BJ (cell line): ENCODE results near the gene TMEM14C. TPM values are rescaled to one million over a fixed set of nuclear protein-coding genes. Genes with fewer than 3 reads are reported as not detected.

ENCODE experiments used
- CTCF ChIA-PET: fragments of 350-600 bp; formaldehyde crosslinking; extraction: SDS; loops from one replicate; lab custom pipeline; 2021; ENCODE audit warnings: antibody characterized with exemption, inconsistent platforms; lab: Yijun Ruan, JAX
- POLR2A ChIA-PET: fragments of 300-600 bp; sonication (Branson Sonifier 250); formaldehyde crosslinking; extraction: SDS; loops from one replicate; lab custom pipeline; 2021; ENCODE audit warnings: antibody characterized with exemption; lab: Charles Lee
- DNase-seq: peaks from one replicate; pipeline ENCODE4 v3.0.0-alpha.2; 2011; ENCODE audit warnings: low read depth
- H3K27me3 ChIP-seq: 2 replicates; pipeline ENCODE4 v1.6.0; 2011; ENCODE audit warnings: low read length; ENCODE audit not compliant: control insufficient read depth, insufficient read depth
- H3K36me3 ChIP-seq: 2 replicates; pipeline ENCODE4 v1.5.1; 2011; ENCODE audit warnings: low read length; ENCODE audit not compliant: control insufficient read depth, insufficient read depth
- H3K4me3 ChIP-seq: 2 replicates; pipeline ENCODE4 v1.5.1; 2011; ENCODE audit warnings: low read depth, mild to moderate bottlenecking, control low read depth, low read length
- CTCF ChIP-seq: IDR thresholded peaks from 2 replicates; pipeline ENCODE4 v1.5.1; 2011; ENCODE audit warnings: low read depth, mild to moderate bottlenecking, control low read depth, inconsistent platforms, low read length, moderate library complexity; ENCODE audit not compliant: insufficient read depth
- polyA plus RNA-seq: library from polyadenylated mRNA; depleted of rRNA; stranded (reverse); fragments of >200 nt; gene quantifications from 2 replicates; pipeline ENCODE4 v1.2.3, GENCODE V29; 2011; rRNA removed
- small RNA-seq: library from RNA; depleted of rRNA; stranded (forward); fragments of <200 nt; gene quantifications from one replicate; pipeline ENCODE3, GENCODE V24; 2012; ENCODE audit warnings: low replicate concordance, low read depth; ENCODE audit not compliant: insufficient read length

Gene TMEM14C
- polyA plus RNA-seq, 1 experiment = 210 TPM

- no peak for TF ChIP-seq CTCF
- Histone ChIP-seq H3K36me3 (no peaks in the 10 kb centered on the region), H3K4me3 (no peak overlapping the region), H3K27me3 (no peaks in the 10 kb centered on the region)
- DNase-seq = no peak
- ChIA-PET POLR2A (no interaction called here), CTCF (no interaction called here)
Measured at GRCh38 chr6:10763006-10763405, 40.1 kb downstream of the TMEM14C start.

GRCh38 chr6:10769419-10769818 is 46.5 kb downstream of the TMEM14C start:
- no peak for DNase-seq
- ChIA-PET POLR2A (no interaction called here), CTCF (interaction anchor here (0.5 to 1.2 kb wide), 4 partner anchors 10 to 291 kb away, joined by 3 to 4 read pairs (median 3); no protein-coding TSS in a partner anchor)
- H3K27me3 ChIP-seq = no peaks in the 10 kb centered on the region
- no peak for TF ChIP-seq CTCF
- H3K36me3 ChIP-seq = no peaks in the 10 kb centered on the region
- H3K4me3 ChIP-seq = no peak overlapping the region

- POLR2A ChIA-PET = no interaction called here
- Histone ChIP-seq H3K36me3 (no peaks in the 10 kb centered on the region; the same call in none of the 2 replicates), H3K4me3 (no peak overlapping the region), H3K27me3 (no peaks in the 10 kb centered on the region)
- TF ChIP-seq CTCF = no peak
- CTCF ChIA-PET = no interaction called here
- no peak for DNase-seq
Measured at GRCh38 chr6:10771371-10771894, 48.6 kb downstream of the TMEM14C start.

- CTCF ChIA-PET = no interaction called here
- POLR2A ChIA-PET = no interaction called here
- Histone ChIP-seq H3K36me3 (no peaks in the 10 kb centered on the region; the same call in none of the 2 replicates), H3K4me3 (no peak overlapping the region), H3K27me3 (no peaks in the 10 kb centered on the region)
- TF ChIP-seq CTCF = no peak
- DNase-seq = no peak
Measured at GRCh38 chr6:10778230-10778629, 55.4 kb downstream of the TMEM14C start.

GRCh38 chr6:10779076-10779475 is 56.2 kb downstream of the TMEM14C start:
- ChIA-PET CTCF (interaction anchor here (0.8 kb wide), 1 partner anchor 10 kb away, joined by 4 read pairs; no protein-coding TSS in a partner anchor), POLR2A (interaction anchor here (0.6 kb wide), 1 partner anchor 317 kb away, joined by 4 read pairs; no protein-coding TSS in a partner anchor)
- H3K4me3 ChIP-seq = no peak overlapping the region
- no peak for TF ChIP-seq CTCF
- no peaks in the 10 kb centered on the region for H3K27me3 ChIP-seq
- H3K36me3 ChIP-seq = no peaks in the 10 kb centered on the region; the same call in none of the 2 replicates
- DNase-seq = no peak

Small RNA genes within 50 kb of the gene (small RNA-seq; reads per million reads assigned to genes)
- gene RF00019 = not detected
- not detected for gene RNA5SP203

Other genes with a start within 250 kb of the TMEM14C start
- 0.04 and 0.11 TPM in 2 replicates for gene GCNT2, start 201.7 kb upstream of the TMEM14C start, polyA plus RNA-seq
- gene C6orf52, start 28.5 kb upstream of the TMEM14C start, polyA plus RNA-seq = 0.28 and 0.74 TPM in 2 replicates
- gene PAK1IP1, start 28.1 kb upstream of the TMEM14C start, polyA plus RNA-seq = 10.8 and 15.3 TPM in 2 replicates
- 52.4 and 89.4 TPM in 2 replicates for gene TMEM14B, start 24.7 kb downstream of the TMEM14C start, polyA plus RNA-seq
- gene MAK, start 115.5 kb downstream of the TMEM14C start, polyA plus RNA-seq = not detected in 2 replicates
- not detected in 2 replicates for gene GCM2, start 159.0 kb downstream of the TMEM14C start, polyA plus RNA-seq
- 0.04 TPM in 1 of 2 replicates, not detected in the other for gene SYCP2L, start 164.0 kb downstream of the TMEM14C start, polyA plus RNA-seq